Uterus (tissue), 2 donors: ENCODE measurements around the gene CNTNAP4.

Experiments
- POLR2A ChIP-seq, 2 donors: fragments of 450-650 bp; IDR thresholded peaks; one replicate each; pipeline ENCODE4 v1.6.1; 2016; ENCODE audit warnings: antibody characterized with exemption in 2 of 2, mild to moderate bottlenecking in 1 of 2, moderate library complexity in 1 of 2
- TF ChIP-seq, protein P1 (sequence below), 4 experiments: fragments of 200-600 bp in 2 of 4; fragments of 450-650 bp in 2 of 4; sonication (generic) in 2 of 4; IDR thresholded peaks; one replicate each; pipeline ENCODE4 v1.5.1; 2016 to 2019; ENCODE audit warnings: antibody characterized with exemption in 4 of 4, mild to moderate bottlenecking in 2 of 4, moderate library complexity in 1 of 4

DNA sequence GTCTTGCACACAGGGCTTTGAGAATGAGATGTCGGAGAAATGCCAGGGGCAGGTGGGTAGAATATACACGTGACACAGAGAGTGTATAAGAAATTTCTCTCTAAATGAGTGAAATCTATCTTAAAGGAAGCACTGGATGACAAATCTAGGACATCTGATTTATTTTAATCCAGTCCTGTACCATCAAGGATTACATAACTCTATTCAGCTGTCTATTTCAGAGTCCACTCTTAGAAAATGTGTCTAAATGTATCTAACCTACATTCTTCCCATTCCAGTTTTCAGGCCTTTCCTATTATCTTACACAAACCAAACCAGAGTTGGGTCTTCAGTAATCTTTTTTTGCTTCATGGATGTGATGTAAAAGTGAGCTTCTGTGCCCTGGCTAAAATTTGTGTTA is 181.9 kb downstream of the CNTNAP4 start:
- TF ChIP-seq, protein P1, sequence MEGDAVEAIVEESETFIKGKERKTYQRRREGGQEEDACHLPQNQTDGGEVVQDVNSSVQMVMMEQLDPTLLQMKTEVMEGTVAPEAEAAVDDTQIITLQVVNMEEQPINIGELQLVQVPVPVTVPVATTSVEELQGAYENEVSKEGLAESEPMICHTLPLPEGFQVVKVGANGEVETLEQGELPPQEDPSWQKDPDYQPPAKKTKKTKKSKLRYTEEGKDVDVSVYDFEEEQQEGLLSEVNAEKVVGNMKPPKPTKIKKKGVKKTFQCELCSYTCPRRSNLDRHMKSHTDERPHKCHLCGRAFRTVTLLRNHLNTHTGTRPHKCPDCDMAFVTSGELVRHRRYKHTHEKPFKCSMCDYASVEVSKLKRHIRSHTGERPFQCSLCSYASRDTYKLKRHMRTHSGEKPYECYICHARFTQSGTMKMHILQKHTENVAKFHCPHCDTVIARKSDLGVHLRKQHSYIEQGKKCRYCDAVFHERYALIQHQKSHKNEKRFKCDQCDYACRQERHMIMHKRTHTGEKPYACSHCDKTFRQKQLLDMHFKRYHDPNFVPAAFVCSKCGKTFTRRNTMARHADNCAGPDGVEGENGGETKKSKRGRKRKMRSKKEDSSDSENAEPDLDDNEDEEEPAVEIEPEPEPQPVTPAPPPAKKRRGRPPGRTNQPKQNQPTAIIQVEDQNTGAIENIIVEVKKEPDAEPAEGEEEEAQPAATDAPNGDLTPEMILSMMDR (IDR thresholded peaks at IDR 0.05): no peak
- TF ChIP-seq POLR2A (IDR thresholded peaks at IDR 0.05): no peak
